GM12801 (cell line): ENCODE data around the gene KCNQ1OT1.

Source experiments
- TF ChIP-seq, protein P1 (sequence below): IDR thresholded peaks from one replicate; pipeline ENCODE4 v1.5.1; 2011; ENCODE audit warnings: control low read depth; ENCODE audit not compliant: insufficient read length; ENCODE audit errors: extremely low read depth

The KCNQ1OT1 gene

DNA sequence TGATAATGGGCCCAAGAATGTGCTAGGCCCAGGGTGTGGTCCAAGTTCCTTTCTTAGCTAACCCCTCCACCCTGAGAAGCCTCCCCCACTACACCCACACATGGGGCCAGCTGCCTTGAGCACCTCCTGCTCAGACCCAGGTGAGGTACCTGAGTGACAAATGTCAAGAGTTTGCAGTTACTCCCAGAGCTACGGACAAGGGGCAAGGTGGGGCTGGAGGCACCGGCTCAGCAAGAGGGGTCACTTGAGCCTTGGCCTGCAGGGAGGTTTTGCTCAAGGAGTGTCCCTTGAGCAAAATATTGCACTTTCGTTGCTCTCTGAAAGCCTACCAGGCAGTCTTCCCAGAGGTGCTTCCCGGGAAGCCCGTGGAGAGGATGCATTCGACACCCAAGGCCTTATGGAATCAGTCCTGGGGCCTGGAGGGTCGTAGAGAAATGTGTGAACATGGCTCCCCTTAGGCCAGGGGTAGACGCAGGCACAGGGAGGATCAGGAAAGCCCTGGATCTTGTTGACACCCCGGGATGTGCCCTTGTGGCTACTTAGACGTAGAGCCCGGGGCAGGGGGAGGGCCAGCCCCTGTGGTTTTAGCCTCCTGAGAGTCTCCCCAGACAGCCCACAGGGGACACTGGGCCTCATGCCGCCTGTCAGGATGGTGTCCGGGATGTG is 140.8 kb downstream of the KCNQ1OT1 start:
- TF ChIP-seq, protein P1, sequence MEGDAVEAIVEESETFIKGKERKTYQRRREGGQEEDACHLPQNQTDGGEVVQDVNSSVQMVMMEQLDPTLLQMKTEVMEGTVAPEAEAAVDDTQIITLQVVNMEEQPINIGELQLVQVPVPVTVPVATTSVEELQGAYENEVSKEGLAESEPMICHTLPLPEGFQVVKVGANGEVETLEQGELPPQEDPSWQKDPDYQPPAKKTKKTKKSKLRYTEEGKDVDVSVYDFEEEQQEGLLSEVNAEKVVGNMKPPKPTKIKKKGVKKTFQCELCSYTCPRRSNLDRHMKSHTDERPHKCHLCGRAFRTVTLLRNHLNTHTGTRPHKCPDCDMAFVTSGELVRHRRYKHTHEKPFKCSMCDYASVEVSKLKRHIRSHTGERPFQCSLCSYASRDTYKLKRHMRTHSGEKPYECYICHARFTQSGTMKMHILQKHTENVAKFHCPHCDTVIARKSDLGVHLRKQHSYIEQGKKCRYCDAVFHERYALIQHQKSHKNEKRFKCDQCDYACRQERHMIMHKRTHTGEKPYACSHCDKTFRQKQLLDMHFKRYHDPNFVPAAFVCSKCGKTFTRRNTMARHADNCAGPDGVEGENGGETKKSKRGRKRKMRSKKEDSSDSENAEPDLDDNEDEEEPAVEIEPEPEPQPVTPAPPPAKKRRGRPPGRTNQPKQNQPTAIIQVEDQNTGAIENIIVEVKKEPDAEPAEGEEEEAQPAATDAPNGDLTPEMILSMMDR = no peak

DNA sequence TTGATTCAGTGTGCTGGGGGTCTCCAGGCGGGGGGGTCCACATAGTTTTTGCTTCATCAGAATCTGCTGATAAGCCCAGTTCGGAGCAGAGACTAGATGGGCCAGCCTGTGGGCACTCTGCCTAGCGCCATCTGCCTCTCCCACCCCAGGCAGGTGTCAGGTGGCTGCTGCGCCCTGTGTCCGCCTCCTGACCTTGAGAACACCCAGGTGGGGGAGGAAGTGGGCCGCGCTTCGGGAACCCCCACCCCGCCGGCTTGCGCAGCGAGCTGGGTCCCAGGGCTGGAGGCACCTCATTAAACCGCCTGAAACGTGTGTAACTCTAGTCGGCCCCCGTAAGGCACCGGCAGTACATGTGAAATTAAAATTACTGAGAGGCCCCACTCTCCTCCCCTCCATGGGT is 141.4 kb downstream of the KCNQ1OT1 start:
- TF ChIP-seq, protein P1 = no peak
